SK-N-SH (cell line): ENCODE data around the gene WNT8B. TPM values are rescaled to one million over a fixed set of nuclear protein-coding genes. Genes with fewer than 3 reads are reported as not detected.

Experiments
- CTCF ChIA-PET: fragments of 300-600, 350-600 bp; formaldehyde crosslinking; extraction: SDS; loops from one replicate; lab custom pipeline; 2021; lab: Yijun Ruan, JAX
- POLR2A ChIA-PET: fragments of 350-600 bp; sonication (Branson Sonifier 250); formaldehyde crosslinking; extraction: SDS; loops from one replicate; lab custom pipeline; 2020; ENCODE audit warnings: antibody characterized with exemption, inconsistent platforms; lab: Yijun Ruan, JAX
- DNase-seq: peaks from one replicate; pipeline ENCODE4 v3.0.0; 2012
- H2AFZ ChIP-seq: fragments of 200-600 bp; sonication (generic); 2 replicates; pipeline ENCODE4 v1.8.1; 2016; ENCODE audit warnings: antibody characterized with exemption, mild to moderate bottlenecking, low read depth
- H3F3A ChIP-seq: fragments of 200-600 bp; sonication (generic); replicated peaks from 2 replicates; pipeline ENCODE3; 2016; ENCODE audit warnings: antibody characterized with exemption, mild to moderate bottlenecking; ENCODE audit not compliant: insufficient read depth
- H3K27ac ChIP-seq, 2 experiments: fragments of 200-500 bp in 1 of 2; fragments of 200-600 bp in 1 of 2; sonication (Bioruptor generic) in 1 of 2; sonication (generic), shearing (Covaris generic) in 1 of 2; 2 replicates each; pipeline versions ENCODE4 v1.5.1 to v1.6.1; 2014 to 2016; ENCODE audit warnings: low read depth in 2 of 2, inconsistent platforms in 1 of 2, low read length in 1 of 2, mild to moderate bottlenecking in 1 of 2, mixed read lengths in 1 of 2
- H3K27me3 ChIP-seq: fragments of 200-600 bp; sonication (generic), shearing (Covaris generic); 2 replicates; pipeline ENCODE4 v1.6.1; 2016; ENCODE audit warnings: mixed run types; ENCODE audit not compliant: insufficient read depth
- H3K36me3 ChIP-seq, 2 experiments: fragments of 200-500 bp in 1 of 2; fragments of 200-600 bp in 1 of 2; sonication (Bioruptor generic) in 1 of 2; sonication (generic) in 1 of 2; replicated peaks in 1 of 2; 2 replicates each; pipeline versions ENCODE3 to v1.5.1; 2014 to 2016; ENCODE audit warnings: low read length in 1 of 2, mild to moderate bottlenecking in 1 of 2; ENCODE audit not compliant: insufficient read depth in 2 of 2, control insufficient read depth in 1 of 2
- H3K4me1 ChIP-seq, 2 experiments: fragments of 200-500 bp in 1 of 2; fragments of 200-600 bp in 1 of 2; sonication (Bioruptor generic) in 1 of 2; sonication (generic), shearing (Covaris generic) in 1 of 2; 2 replicates each; pipeline versions ENCODE4 v1.5.1 to v1.6.1; 2014 to 2016; ENCODE audit warnings: low read depth in 1 of 2, low read length in 1 of 2, mixed run types in 1 of 2; ENCODE audit not compliant: insufficient read depth in 2 of 2, control insufficient read depth in 1 of 2
- H3K4me2 ChIP-seq: fragments of 200-600 bp; sonication (generic), shearing (Covaris generic); 2 replicates; pipeline ENCODE4 v1.6.1; 2017; ENCODE audit warnings: mixed run types
- H3K4me3 ChIP-seq, 2 experiments: fragments of 200-500 bp in 1 of 2; fragments of 200-600 bp in 1 of 2; sonication (Bioruptor generic) in 1 of 2; sonication (generic), shearing (Covaris generic) in 1 of 2; 2 replicates each; pipeline versions ENCODE4 v1.5.1 to v1.8.1; 2014 to 2016; ENCODE audit warnings: low read depth in 2 of 2, inconsistent platforms in 1 of 2, low read length in 1 of 2, mild to moderate bottlenecking in 1 of 2, mixed read lengths in 1 of 2, moderate library complexity in 1 of 2
- H3K79me2 ChIP-seq: fragments of 200-600 bp; sonication (generic); 2 replicates; pipeline ENCODE4 v1.8.1; 2017; ENCODE audit warnings: mild to moderate bottlenecking; ENCODE audit not compliant: insufficient read depth
- H3K9ac ChIP-seq: fragments of 200-600 bp; sonication (generic); 2 replicates; pipeline ENCODE4 v1.6.1; 2017; ENCODE audit warnings: mixed run types
- H3K9me2 ChIP-seq: fragments of 200-600 bp; sonication (generic); 2 replicates; pipeline ENCODE4 v1.6.1; 2017; ENCODE audit warnings: mixed run types
- H3K9me3 ChIP-seq: fragments of 200-600 bp; sonication (generic); 2 replicates; pipeline ENCODE4 v1.6.1; 2017; ENCODE audit warnings: mixed run types, mild to moderate bottlenecking, moderate library complexity
- H4K20me1 ChIP-seq: fragments of 200-600 bp; sonication (generic); 2 replicates; pipeline ENCODE4 v1.6.1; 2017; ENCODE audit warnings: mild to moderate bottlenecking, mixed run types; ENCODE audit not compliant: insufficient read depth
- CHD2 ChIP-seq: fragments of 150-350 bp; IDR thresholded peaks from 2 replicates; pipeline ENCODE4 v1.6.1; 2018; ENCODE audit warnings: low read length; ENCODE audit not compliant: partially characterized antibody
- CTCF ChIP-seq: fragments of 200-600 bp; sonication (generic); IDR thresholded peaks from 2 replicates; pipeline ENCODE4 v1.6.1; 2017; ENCODE audit warnings: antibody characterized with exemption, mild to moderate bottlenecking, moderate library complexity
- ELF1 ChIP-seq: IDR thresholded peaks from 2 replicates; pipeline ENCODE4 v1.4.0; 2012
- EP300 ChIP-seq, 2 experiments: IDR thresholded peaks; 2 replicates each; pipeline versions ENCODE4 v1.4.0 to v1.6.1; 2012; ENCODE audit warnings: borderline replicate concordance in 1 of 2, low read depth in 1 of 2, low read length in 1 of 2
- EZH2phosphoT487 ChIP-seq: fragments of 200-600 bp; sonication (generic); IDR thresholded peaks from 2 replicates; pipeline ENCODE4 v1.6.1; 2017; ENCODE audit warnings: low read depth, mixed run types, mild to moderate bottlenecking, antibody characterized with exemption, moderate library complexity, borderline replicate concordance
- FOSL2 ChIP-seq: IDR thresholded peaks from 2 replicates; pipeline ENCODE4 v1.4.0; 2012; ENCODE audit warnings: low read depth, mild to moderate bottlenecking, moderate library complexity, borderline replicate concordance
- GABPA ChIP-seq: IDR thresholded peaks from 2 replicates; pipeline ENCODE4 v1.4.0; 2012; ENCODE audit warnings: low read depth, mild to moderate bottlenecking
- GATA2 ChIP-seq: sonication (generic); formaldehyde crosslinking; IDR thresholded peaks from 2 replicates; pipeline ENCODE4 v1.5.0; 2020; ENCODE audit warnings: mild to moderate bottlenecking, missing genetic modification reagents
- IRF3 ChIP-seq: fragments of 150-350 bp; IDR thresholded peaks from 2 replicates; pipeline ENCODE4 v1.6.1; 2016; ENCODE audit warnings: mild to moderate bottlenecking, low read depth, low read length
- MXI1 ChIP-seq: IDR thresholded peaks from 2 replicates; pipeline ENCODE4 v1.6.1; 2012; ENCODE audit warnings: mild to moderate bottlenecking, low read depth, low read length, improper control_type of control experiment
- RAD21 ChIP-seq: IDR thresholded peaks from 2 replicates; pipeline ENCODE4 v1.6.1; 2012; ENCODE audit warnings: mild to moderate bottlenecking, low read length
- REST ChIP-seq: IDR thresholded peaks from 2 replicates; pipeline ENCODE4 v1.6.1; 2012; ENCODE audit warnings: mild to moderate bottlenecking, low read depth, low read length, moderate library complexity
- SIN3A ChIP-seq: IDR thresholded peaks from 2 replicates; pipeline ENCODE4 v1.6.1; 2012; ENCODE audit warnings: low read depth, mild to moderate bottlenecking, low read length, moderate library complexity, borderline replicate concordance
- TAF1 ChIP-seq: IDR thresholded peaks from 2 replicates; pipeline ENCODE4 v1.6.1; 2012; ENCODE audit warnings: low read depth, mild to moderate bottlenecking, low read length, moderate library complexity, borderline replicate concordance
- TCF12 ChIP-seq: IDR thresholded peaks from 2 replicates; pipeline ENCODE4 v1.4.0; 2012
- USF1 ChIP-seq: IDR thresholded peaks from 2 replicates; pipeline ENCODE4 v1.4.0; 2012; ENCODE audit warnings: low read depth, borderline replicate concordance
- USF2 ChIP-seq: fragments of 150-350 bp; IDR thresholded peaks from 2 replicates; pipeline ENCODE4 v1.6.1; 2017; ENCODE audit warnings: antibody characterized with exemption, low read length, low read depth, borderline replicate concordance
- WGBS: methylation state at CpG from one replicate; pipeline ENCODE4 v1.1.6; 2017; ENCODE audit warnings: low lambda C conversion rate; 5-methylcytosine and 5-hydroxymethylcytosine counted together
- polyA plus RNA-seq, 3 experiments: library from polyadenylated mRNA; depleted of rRNA; stranded (reverse); fragments of >200 nt; gene quantifications; 2 replicates each; pipeline ENCODE4 v1.2.3, GENCODE V29; 2012

The WNT8B gene
- polyA plus RNA-seq, 1 of the 3 experiments (the other 2 are of a cell fraction): 0.18 TPM

- TF ChIP-seq TAF1: no peak
These were observed 26.6 kb upstream of the WNT8B start (continued) for GRCh38 chr10:100436255-100436654.

GRCh38 chr10:100438674-100439315 lies 24.0 kb upstream of the WNT8B start:
- DNase-seq: no peak
- Histone ChIP-seq H3K4me2 (no peak overlapping the region), H3K9ac (no peak overlapping the region), H3K36me3 (no peaks in the 10 kb centered on the region), H3K9me3 (no peaks in the 10 kb centered on the region), H3K4me1 (no peaks in the 10 kb centered on the region), H3K27me3 (no peaks in the 10 kb centered on the region; the same call in 1 of the 2 replicates), H3F3A (no peaks in the 10 kb centered on the region), H2AFZ (no peak overlapping the region), H3K79me2 (no peaks in the 10 kb centered on the region), H3K9me2 (no peaks in the 10 kb centered on the region), H4K20me1 (no peaks in the 10 kb centered on the region), H3K4me3 (no peak overlapping the region), H3K27ac (no peak overlapping the region)
- POLR2A ChIA-PET: interaction anchor here (0.5 kb wide), 1 partner anchor 14 kb away, joined by 8 read pairs; no protein-coding TSS in a partner anchor
- TF ChIP-seq IRF3 (no peak), TAF1 (no peak), RAD21 (no peak), USF1 (no peak), EP300 (IDR thresholded peaks at IDR 0.05; ENCODE audit: borderline replicate concordance in 1 of 2, low read depth in 1 of 2, low read length in 1 of 2) (no peak), USF2 (no peak), EZH2phosphoT487 (no peak), TCF12 (no peak), FOSL2 (no peak), ELF1 (no peak), GABPA (no peak), MXI1 (no peak), CHD2 (no peak), SIN3A (no peak), GATA2 (CRISPR knock-in tag) (no peak), CTCF (no peak), REST (no peak)
- CTCF ChIA-PET: interaction anchor here (0.9 to 4.2 kb wide), 12 partner anchors 29 to 440 kb away, joined by 3 to 35 read pairs (median 4); partner anchors contain the start of gene SEC31B
- WGBS: 72% methylated on average over 6 of the region's 6 CpGs
